K562 (cell line): Measurements from ENCODE around the gene PTGR2. TPM values are rescaled to one million over a fixed set of nuclear protein-coding genes. Genes with fewer than 3 reads are reported as not detected.

Source experiments
- FOS ChIP-seq: IDR thresholded peaks from 3 replicates; pipeline ENCODE4 v1.6.1; 2011; ENCODE audit not compliant: insufficient read length; ENCODE audit errors: extremely low read depth
- RBM25 ChIP-seq: fragments of 200-400 bp; formaldehyde crosslinking; IDR thresholded peaks from 2 replicates; pipeline ENCODE4 v1.6.1; 2018; ENCODE audit warnings: low read length, low read depth, moderate library complexity; ENCODE audit not compliant: severe bottlenecking
- ZNF143 ChIP-seq: sonication (generic); formaldehyde crosslinking; IDR thresholded peaks from 2 replicates; pipeline ENCODE4 v1.9.0; 2022; ENCODE audit warnings: mild to moderate bottlenecking, missing genetic modification reagents
- ZNF174 ChIP-seq: fragments of 250-450 bp; sonication (Bioruptor Pico); IDR thresholded peaks from 2 replicates; pipeline ENCODE4 v1.4.0; 2020; ENCODE audit warnings: mild to moderate bottlenecking
- polyA plus RNA-seq, 8 experiments: library from polyadenylated mRNA; depleted of rRNA in 4 of 8; stranded (reverse) in 5 of 8; unstranded in 3 of 8; fragments of >200 nt; fragmentation: Nextera tagmentation in 2 of 8; fragmentation: Illumina TruSeq in 1 of 8; extraction: Ambion mirVana in 2 of 8; extraction: Trizol in 1 of 8; gene quantifications; 2 replicates each; pipeline versions ENCODE4 v1.2.1 to v1.2.3, GENCODE V29; 2011 to 2014; ENCODE audit warnings: inconsistent platforms in 1 of 8, missing spikeins in 1 of 8
- total RNA-seq, 7 experiments: library from RNA; depleted of rRNA in 6 of 7; stranded (reverse); fragments of >200 nt in 6 of 7; fragmentation: Illumina TruSeq in 2 of 7; extraction: Trizol in 2 of 7; gene quantifications; 2 replicates each; pipeline versions ENCODE4 v1.2.1 to v1.2.3, GENCODE V29; 2011 to 2021; ENCODE audit warnings: low replicate concordance in 1 of 7
- TF ChIP-seq, protein P1 (sequence below), 2 experiments: fragments of 450-650 bp in 1 of 2; sonication (generic) in 1 of 2; formaldehyde crosslinking in 1 of 2; IDR thresholded peaks; 2 replicates each; pipeline versions ENCODE4 v1.7.1 to v1.9.0; 2016 to 2022; ENCODE audit warnings: inconsistent platforms in 1 of 2, mild to moderate bottlenecking in 1 of 2, missing genetic modification reagents in 1 of 2
- TF ChIP-seq, protein P2 (sequence below): fragments of 250-450 bp; sonication (Bioruptor Pico); IDR thresholded peaks from 2 replicates; pipeline ENCODE4 v1.5.0; 2020; ENCODE audit warnings: mild to moderate bottlenecking, borderline replicate concordance
- TF ChIP-seq, protein P3 (sequence below): fragments of 450-650 bp; IDR thresholded peaks from 2 replicates; pipeline ENCODE4 v1.6.1; 2017; ENCODE audit warnings: mild to moderate bottlenecking, moderate library complexity
- TF ChIP-seq, protein P4 (sequence below), 2 experiments: fragments of 450-650 bp in 1 of 2; sonication (generic) in 1 of 2; formaldehyde crosslinking in 1 of 2; IDR thresholded peaks in 1 of 2; conservative IDR thresholded peaks in 1 of 2; 2 replicates each; pipeline versions ENCODE4 v1.6.1 to v1.8.1; 2016 to 2023; ENCODE audit warnings: mild to moderate bottlenecking in 2 of 2, moderate library complexity in 2 of 2, inconsistent platforms in 1 of 2, missing genetic modification reagents in 1 of 2

Gene PTGR2
- total and polyA plus RNA-seq, 9 of the 15 experiments (the other 6 are each of a cell fraction or from before 2014, with no cell fraction given): 7.4 to 23.0 (median 13.0) TPM

DNA sequence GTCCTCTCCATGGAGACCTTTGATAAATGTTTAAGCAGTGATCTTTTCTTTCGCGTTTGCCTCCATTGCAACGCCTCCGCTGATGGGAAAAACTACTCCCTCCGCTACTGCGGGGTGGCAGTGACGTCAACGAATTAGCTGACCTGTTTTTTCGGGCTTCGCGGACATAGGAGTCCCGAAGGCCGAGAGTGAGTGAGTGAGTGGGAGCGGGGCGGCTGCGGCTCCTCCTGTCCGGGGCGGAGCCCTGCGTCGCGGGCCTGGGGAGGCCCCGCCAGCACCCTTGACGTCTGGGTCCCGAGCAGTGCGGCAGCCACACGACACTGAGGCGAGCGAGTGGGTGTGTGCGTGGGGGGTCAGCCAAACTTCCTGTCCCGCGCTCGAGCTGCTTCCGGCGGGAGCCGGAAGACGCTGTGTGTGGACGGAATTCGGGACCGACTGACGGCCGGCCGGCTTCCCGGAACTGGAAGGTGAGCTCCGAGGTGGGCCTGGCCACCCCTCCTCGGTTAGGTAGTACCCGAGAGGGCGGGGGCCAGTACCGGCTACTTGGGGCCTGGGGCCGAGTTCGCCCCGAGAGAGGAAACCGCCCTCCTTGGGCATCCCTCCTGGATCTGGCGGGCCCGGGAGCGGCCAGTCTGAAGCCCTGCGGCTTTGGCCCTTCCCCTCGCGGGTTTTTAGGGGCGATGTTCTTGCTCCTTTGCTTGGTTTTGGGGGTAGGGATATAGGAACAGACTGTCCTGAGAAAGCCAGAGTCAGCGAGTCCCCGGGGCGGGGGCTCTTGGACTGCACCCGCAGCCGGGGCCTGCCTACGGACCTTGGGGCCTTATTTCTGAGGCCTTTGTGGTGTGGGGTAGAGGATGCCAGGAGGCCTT lies 35.1 kb downstream of the PTGR2 start, which contains the start of gene ZNF410 (continued):
- TF ChIP-seq, protein P1, sequence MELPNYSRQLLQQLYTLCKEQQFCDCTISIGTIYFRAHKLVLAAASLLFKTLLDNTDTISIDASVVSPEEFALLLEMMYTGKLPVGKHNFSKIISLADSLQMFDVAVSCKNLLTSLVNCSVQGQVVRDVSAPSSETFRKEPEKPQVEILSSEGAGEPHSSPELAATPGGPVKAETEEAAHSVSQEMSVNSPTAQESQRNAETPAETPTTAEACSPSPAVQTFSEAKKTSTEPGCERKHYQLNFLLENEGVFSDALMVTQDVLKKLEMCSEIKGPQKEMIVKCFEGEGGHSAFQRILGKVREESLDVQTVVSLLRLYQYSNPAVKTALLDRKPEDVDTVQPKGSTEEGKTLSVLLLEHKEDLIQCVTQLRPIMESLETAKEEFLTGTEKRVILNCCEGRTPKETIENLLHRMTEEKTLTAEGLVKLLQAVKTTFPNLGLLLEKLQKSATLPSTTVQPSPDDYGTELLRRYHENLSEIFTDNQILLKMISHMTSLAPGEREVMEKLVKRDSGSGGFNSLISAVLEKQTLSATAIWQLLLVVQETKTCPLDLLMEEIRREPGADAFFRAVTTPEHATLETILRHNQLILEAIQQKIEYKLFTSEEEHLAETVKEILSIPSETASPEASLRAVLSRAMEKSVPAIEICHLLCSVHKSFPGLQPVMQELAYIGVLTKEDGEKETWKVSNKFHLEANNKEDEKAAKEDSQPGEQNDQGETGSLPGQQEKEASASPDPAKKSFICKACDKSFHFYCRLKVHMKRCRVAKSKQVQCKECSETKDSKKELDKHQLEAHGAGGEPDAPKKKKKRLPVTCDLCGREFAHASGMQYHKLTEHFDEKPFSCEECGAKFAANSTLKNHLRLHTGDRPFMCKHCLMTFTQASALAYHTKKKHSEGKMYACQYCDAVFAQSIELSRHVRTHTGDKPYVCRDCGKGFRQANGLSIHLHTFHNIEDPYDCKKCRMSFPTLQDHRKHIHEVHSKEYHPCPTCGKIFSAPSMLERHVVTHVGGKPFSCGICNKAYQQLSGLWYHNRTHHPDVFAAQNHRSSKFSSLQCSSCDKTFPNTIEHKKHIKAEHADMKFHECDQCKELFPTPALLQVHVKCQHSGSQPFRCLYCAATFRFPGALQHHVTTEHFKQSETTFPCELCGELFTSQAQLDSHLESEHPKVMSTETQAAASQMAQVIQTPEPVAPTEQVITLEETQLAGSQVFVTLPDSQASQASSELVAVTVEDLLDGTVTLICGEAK (IDR thresholded peaks at IDR 0.05): peak; percentile 97
- TF ChIP-seq, protein P1 (CRISPR knock-in tag; IDR thresholded peaks at IDR 0.05): no peak
- no peak for TF ChIP-seq ZNF143 (CRISPR knock-in tag)
- TF ChIP-seq, protein P2, sequence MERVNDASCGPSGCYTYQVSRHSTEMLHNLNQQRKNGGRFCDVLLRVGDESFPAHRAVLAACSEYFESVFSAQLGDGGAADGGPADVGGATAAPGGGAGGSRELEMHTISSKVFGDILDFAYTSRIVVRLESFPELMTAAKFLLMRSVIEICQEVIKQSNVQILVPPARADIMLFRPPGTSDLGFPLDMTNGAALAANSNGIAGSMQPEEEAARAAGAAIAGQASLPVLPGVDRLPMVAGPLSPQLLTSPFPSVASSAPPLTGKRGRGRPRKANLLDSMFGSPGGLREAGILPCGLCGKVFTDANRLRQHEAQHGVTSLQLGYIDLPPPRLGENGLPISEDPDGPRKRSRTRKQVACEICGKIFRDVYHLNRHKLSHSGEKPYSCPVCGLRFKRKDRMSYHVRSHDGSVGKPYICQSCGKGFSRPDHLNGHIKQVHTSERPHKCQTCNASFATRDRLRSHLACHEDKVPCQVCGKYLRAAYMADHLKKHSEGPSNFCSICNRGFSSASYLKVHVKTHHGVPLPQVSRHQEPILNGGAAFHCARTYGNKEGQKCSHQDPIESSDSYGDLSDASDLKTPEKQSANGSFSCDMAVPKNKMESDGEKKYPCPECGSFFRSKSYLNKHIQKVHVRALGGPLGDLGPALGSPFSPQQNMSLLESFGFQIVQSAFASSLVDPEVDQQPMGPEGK (CRISPR knock-in tag): no peak
- TF ChIP-seq RBM25: no peak
- TF ChIP-seq, protein P3, sequence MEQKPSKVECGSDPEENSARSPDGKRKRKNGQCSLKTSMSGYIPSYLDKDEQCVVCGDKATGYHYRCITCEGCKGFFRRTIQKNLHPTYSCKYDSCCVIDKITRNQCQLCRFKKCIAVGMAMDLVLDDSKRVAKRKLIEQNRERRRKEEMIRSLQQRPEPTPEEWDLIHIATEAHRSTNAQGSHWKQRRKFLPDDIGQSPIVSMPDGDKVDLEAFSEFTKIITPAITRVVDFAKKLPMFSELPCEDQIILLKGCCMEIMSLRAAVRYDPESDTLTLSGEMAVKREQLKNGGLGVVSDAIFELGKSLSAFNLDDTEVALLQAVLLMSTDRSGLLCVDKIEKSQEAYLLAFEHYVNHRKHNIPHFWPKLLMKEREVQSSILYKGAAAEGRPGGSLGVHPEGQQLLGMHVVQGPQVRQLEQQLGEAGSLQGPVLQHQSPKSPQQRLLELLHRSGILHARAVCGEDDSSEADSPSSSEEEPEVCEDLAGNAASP: no peak
- TF ChIP-seq, protein P4, sequence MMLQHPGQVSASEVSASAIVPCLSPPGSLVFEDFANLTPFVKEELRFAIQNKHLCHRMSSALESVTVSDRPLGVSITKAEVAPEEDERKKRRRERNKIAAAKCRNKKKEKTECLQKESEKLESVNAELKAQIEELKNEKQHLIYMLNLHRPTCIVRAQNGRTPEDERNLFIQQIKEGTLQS (IDR thresholded peaks at IDR 0.05): peak; percentile 86
- TF ChIP-seq, protein P4 (CRISPR knock-in tag; conservative IDR thresholded peaks at IDR 0.05): no peak
- TF ChIP-seq FOS: no peak
- no peak for TF ChIP-seq ZNF174 (CRISPR knock-in tag)
